Brain microvascular endothelial cell (primary cell): Measurements from ENCODE around the gene CIBAR2.

ENCODE experiments used
- DNase-seq: peaks from one replicate; pipeline ENCODE4 v3.0.0-alpha.2; 2020
- H3K27ac ChIP-seq: fragments of 250-450 bp; sonication (Bioruptor Pico); 2 replicates; pipeline ENCODE4 v1.5.1; 2020; ENCODE audit warnings: mild to moderate bottlenecking, moderate library complexity
- H3K27me3 ChIP-seq: fragments of 250-450 bp; sonication (Bioruptor Pico); replicated peaks from 2 replicates; pipeline ENCODE4 v1.5.1; 2020; ENCODE audit warnings: mild to moderate bottlenecking
- H3K36me3 ChIP-seq: fragments of 250-450 bp; sonication (Bioruptor Pico); replicated peaks from 2 replicates; pipeline ENCODE4 v1.5.1; 2020; ENCODE audit warnings: mild to moderate bottlenecking
- H3K4me3 ChIP-seq: 2 replicates; pipeline ENCODE4 v1.5.1; 2011; ENCODE audit warnings: low read depth, mild to moderate bottlenecking, control low read depth, low read length, moderate library complexity
- in situ Hi-C: cut with HindIII; loops from 2 replicates; pipeline ENCODE4 v1.10.0; 2017; ENCODE audit warnings: low sequenced_read_pairs, low pct_ligation_motif_present
- TF ChIP-seq, protein P1 (sequence below): IDR thresholded peaks from 2 replicates; pipeline ENCODE4 v1.5.1; 2011; ENCODE audit warnings: low read depth, mild to moderate bottlenecking, moderate library complexity, low read length, control low read depth, inconsistent platforms; ENCODE audit errors: missing control alignments

The CIBAR2 gene

DNA sequence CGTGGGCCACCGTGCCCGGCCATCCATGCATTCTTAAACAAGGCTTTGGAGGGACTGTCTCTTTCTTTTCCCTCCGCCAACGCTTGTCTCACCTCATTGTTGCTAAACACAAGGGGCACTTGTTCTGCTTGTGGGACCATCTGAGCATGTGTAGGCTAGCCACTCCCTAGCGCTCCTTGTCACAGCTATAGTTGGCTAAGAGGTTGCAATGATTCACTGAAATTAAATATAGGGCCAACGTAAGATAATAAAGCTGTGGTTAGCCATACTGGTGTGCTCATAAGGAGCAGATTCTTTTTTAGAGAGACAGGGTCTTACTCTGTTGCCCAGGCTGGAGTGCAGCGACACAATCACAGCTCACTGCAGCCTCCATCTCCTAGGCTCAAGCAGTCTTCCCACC, 43.5 kb downstream of the CIBAR2 start:
- no peak overlapping the region for H3K4me3 ChIP-seq
- H3K27me3 ChIP-seq = no peaks in the 10 kb centered on the region
- H3K36me3 ChIP-seq = no peaks in the 10 kb centered on the region
- in situ Hi-C loops = no loop called here
- no peak for DNase-seq
- no peak overlapping the region for H3K27ac ChIP-seq
- TF ChIP-seq, protein P1, sequence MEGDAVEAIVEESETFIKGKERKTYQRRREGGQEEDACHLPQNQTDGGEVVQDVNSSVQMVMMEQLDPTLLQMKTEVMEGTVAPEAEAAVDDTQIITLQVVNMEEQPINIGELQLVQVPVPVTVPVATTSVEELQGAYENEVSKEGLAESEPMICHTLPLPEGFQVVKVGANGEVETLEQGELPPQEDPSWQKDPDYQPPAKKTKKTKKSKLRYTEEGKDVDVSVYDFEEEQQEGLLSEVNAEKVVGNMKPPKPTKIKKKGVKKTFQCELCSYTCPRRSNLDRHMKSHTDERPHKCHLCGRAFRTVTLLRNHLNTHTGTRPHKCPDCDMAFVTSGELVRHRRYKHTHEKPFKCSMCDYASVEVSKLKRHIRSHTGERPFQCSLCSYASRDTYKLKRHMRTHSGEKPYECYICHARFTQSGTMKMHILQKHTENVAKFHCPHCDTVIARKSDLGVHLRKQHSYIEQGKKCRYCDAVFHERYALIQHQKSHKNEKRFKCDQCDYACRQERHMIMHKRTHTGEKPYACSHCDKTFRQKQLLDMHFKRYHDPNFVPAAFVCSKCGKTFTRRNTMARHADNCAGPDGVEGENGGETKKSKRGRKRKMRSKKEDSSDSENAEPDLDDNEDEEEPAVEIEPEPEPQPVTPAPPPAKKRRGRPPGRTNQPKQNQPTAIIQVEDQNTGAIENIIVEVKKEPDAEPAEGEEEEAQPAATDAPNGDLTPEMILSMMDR = no peak

GRCh38 chr16:85067426-85067825, 44.8 kb downstream of the CIBAR2 start:
- in situ Hi-C loops = no loop called here
- DNase-seq = no peak
- Histone ChIP-seq H3K27ac (no peak overlapping the region), H3K36me3 (no peaks in the 10 kb centered on the region), H3K27me3 (no peaks in the 10 kb centered on the region), H3K4me3 (no peak overlapping the region)
- TF ChIP-seq, protein P1 = no peak

DNA sequence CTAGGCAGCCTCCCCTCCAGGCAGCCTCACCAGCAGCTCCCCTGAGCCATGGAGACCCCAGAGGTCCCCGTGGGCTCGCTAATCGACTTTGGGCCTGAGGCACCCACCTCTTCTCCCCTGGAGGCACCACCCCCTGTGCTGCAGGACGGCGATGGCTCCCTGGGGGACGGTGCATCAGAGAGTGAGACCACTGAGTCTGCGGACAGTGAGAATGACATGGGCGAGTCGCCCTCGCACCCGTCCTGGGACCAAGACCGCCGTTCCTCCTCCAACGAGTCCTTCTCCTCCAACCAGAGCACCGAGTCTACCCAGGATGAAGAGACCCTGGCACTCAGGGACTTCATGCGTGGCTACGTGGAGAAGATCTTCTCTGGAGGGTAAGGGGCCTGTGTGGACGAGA, 45.2 kb downstream of the CIBAR2 start:
- Histone ChIP-seq H3K36me3 (no peaks in the 10 kb centered on the region), H3K27me3 (no peaks in the 10 kb centered on the region), H3K27ac (no peak overlapping the region), H3K4me3 (no peak overlapping the region)
- in situ Hi-C loops = no loop called here
- TF ChIP-seq, protein P1 = no peak
- no peak for DNase-seq

DNA sequence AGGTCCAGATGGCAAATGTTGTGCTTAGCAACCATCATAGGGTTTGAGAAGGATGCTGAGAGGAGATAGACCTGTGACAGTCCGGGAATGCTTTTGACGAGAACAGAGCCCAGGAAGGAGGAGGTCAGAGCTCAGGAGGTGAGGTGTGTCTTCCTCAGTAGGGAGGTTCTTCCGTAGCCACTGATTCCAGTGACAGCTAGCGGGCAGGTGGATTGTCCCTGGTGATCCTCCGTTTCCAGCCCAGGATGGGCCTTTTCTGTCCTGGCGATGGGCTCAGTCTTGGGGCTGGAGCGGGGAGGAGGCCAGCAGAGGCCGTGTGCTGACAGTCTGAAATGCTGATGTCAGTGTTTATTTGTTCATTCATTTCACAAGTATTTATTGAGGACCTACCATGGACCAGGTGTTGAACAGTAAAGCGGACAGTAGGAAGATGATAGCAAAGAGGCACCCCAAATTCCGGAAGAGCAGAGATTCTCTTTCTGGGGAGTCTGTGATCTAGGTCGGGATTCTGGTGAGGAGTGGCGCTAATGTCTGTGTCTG, 45.9 kb downstream of the CIBAR2 start:
- no peak overlapping the region for H3K4me3 ChIP-seq
- no peak for DNase-seq
- in situ Hi-C loops = no loop called here
- TF ChIP-seq, protein P1 = no peak
- H3K36me3 ChIP-seq = no peaks in the 10 kb centered on the region
- H3K27ac ChIP-seq = no peak overlapping the region
- no peaks in the 10 kb centered on the region for H3K27me3 ChIP-seq

DNA sequence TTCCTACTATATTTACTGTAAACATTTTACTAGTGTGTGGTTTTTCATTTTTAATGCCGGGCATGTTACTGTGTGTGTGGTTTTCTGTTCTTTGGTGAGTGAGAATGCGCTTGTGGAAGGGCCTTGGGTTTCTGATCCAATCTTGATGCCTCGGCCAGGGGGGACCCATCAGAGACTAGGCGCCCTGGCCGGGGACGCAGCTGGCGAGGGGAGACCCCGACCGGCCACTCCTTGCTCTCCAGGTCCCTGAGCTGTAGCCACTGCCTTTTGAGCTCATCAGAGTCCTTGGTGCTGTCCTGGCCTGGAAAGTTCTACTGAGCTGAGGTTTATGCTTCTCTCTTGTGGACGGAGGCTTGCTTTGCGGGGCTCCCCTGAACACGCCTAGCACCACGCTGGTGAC, 47.2 kb downstream of the CIBAR2 start:
- Histone ChIP-seq H3K36me3 (no peaks in the 10 kb centered on the region), H3K4me3 (no peak overlapping the region), H3K27ac (no peak overlapping the region), H3K27me3 (no peaks in the 10 kb centered on the region)
- TF ChIP-seq, protein P1 = no peak
- in situ Hi-C loops = no loop called here
- no peak for DNase-seq

DNA sequence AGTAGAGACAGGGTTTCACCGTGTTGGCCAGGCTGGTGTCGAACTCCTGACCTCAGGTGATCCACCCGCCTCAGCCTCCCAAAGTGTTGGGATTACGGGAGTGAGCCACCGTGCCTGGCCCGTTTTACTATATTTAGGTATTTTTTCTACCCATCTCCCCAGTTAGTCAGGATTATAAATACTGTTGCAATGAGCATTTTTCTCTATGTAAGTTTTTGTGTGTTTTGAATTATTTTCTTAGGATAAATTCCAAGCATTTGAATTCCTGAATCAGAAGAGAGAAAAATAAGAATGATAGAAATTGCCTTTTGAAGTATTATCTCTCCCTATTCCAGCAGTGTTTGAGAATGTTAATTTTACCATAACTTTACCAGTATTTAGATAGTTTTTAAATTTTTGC, 48.1 kb downstream of the CIBAR2 start:
- no peaks in the 10 kb centered on the region for H3K36me3 ChIP-seq
- H3K4me3 ChIP-seq = no peak overlapping the region
- no peak overlapping the region for H3K27ac ChIP-seq
- DNase-seq = no peak
- in situ Hi-C loops = no loop called here
- TF ChIP-seq, protein P1 = no peak
- no peaks in the 10 kb centered on the region for H3K27me3 ChIP-seq
